NCI-H1436 (cell line): ENCODE results near the gene ZNF521.

ENCODE experiments used
- DNase-seq: peaks from one replicate; lab custom pipeline; 2025; lab: John Stamatoyannopoulos, UW

ZNF521 gene

GRCh38 chr18:25075783-25076182 is 276.2 kb downstream of the ZNF521 start:
- DNase-seq = no peak

GRCh38 chr18:25075331-25075730 is 276.6 kb downstream of the ZNF521 start:
- no peak for DNase-seq

DNA sequence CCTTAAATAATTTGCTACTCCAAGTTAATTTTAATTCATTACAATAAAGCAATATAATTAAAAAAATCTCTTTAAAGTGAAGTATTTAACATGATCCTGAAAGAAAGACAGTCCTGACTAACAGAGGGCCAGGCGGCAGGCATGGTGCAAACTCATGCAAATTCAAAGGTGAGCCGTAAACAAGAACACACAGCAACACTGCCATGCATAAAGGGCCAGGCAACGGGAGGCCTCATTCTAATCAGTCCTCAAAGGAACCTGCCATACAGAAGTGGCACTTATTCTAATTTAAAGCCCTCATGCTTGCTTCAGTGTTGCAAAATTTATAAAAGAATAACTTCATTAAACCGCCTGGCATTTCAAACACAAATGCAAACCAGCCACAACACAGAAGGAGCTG is 277.0 kb downstream of the ZNF521 start:
- DNase-seq = no peak

- no peak for DNase-seq
Measured at GRCh38 chr18:25072205-25072604, 279.8 kb downstream of the ZNF521 start.

DNA sequence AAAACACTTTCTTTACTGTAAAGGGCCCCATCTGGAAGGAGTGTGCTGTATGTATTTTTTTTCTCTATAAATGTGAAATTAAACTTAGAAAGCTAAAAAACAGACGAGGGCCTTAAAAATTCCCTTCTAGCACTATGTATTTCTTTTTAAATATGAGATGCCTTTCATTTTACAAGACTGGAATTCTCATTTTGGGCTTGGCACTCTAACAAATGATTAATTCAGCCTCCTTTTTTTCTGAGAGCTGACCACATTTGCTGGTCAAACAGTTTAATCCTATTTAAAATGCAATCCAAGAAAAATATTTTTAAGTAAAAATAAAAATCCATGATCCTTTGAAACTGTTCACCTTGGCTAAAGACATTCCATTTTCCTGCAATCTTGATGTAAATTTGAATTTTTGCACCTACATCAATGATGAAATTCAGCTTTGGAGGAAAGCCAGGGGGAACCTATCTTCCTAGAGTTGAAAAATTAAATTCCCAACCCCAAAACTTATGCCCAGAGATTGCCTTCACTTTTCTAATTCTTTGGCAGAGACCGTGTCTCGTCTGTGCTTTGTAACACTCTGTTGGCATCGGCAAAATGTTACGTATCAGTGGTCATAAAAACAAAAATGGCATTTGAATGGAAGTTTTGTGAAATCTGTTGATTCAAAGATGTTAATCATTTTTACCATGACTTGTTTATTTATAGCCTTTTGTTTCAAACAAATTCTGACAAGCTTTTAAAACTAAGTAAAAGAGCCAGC is 284.5 kb downstream of the ZNF521 start:
- no peak for DNase-seq

- no peak for DNase-seq
Measured at GRCh38 chr18:25066516-25066915, 285.4 kb downstream of the ZNF521 start.

- no peak for DNase-seq
Measured at GRCh38 chr18:25062720-25063119, 289.2 kb downstream of the ZNF521 start.

DNA sequence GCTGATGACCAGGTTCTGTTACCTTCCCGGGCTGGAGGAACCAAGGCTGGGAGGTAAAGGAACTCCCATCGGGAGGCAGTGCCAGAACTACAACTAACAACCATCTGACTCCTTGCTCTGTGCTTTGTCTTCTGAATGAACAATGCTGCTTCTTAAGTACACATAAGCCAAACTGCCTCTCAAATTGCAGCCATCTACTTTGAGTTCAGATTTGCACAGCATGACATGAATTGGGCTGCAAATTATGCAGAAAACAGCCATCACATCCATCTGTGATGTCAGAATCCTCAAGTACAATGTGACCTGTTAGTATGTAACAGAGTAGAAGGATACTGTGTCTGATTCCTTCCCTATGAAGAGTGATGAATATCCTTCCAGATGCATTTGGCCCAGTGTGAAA is 290.6 kb downstream of the ZNF521 start:
- DNase-seq = no peak

- no peak for DNase-seq
Measured at GRCh38 chr18:25058521-25058920, 293.4 kb downstream of the ZNF521 start.

DNA sequence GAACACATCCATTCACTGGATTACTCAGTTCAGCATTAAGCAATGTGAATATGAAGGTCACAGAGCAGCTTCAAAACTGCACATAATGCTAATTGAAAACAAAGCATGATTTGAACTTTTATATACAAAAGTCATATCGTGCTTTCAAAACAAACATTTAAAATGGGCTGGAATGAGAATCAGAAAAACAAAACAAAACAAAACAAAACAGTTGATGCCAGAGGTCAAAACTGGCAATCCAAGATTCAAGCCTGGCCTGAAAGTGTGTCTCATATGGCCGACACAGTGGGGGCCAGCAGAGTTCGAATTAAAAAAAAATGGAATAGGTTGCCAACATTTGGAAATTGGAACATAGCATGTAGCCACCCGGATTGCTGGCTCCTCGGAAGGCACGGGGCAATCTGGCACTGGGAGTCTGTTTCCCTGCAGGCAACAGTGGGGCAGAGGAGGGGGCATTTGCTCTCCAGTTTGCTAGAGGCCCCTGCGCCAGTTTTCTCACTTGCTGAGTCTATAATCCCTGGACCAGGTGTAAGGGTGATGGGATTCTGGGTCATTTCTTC is 294.4 kb downstream of the ZNF521 start:
- no peak for DNase-seq

GRCh38 chr18:25056429-25056828 is 295.5 kb downstream of the ZNF521 start:
- DNase-seq = no peak

- no peak for DNase-seq
Measured at GRCh38 chr18:25055076-25055475, 296.9 kb downstream of the ZNF521 start.

DNA sequence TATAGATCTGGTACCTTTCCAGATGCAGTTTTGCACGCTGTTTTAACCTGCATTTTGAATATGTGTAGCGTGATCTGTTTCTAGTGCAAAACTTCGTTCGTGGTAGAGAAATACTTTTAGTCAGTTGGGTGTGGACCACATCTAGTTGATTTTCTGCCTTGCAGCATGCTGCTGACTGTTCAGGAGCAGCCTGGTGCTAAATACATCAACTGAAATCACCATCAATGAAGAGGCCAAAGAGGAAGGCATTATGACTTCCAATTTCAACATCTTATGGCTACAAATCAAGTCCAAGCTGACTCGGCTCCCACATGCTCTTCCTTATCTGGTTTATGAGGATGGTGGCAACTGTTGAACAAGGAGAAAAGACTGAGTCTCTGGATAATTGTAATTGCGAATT is 298.5 kb downstream of the ZNF521 start:
- DNase-seq = no peak

DNA sequence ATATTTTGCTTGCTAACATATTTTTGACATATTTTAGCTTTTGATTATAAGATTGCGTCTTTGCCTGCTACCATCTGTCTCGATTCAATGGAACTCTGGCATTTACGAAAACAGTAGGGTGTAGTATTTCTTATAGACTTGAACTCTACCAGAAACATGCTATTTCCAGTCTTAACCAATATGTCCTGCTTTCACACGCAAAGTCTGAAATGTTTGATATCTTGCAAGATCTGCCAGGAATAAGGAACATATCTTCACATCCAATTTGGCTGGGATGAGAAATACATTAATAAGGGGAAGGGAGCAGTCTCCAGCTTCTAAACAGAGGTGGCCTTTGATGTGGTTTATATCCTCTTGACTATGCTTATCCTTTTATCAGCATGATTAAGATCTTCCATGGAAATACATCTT is 299.4 kb downstream of the ZNF521 start:
- DNase-seq = no peak

DNA sequence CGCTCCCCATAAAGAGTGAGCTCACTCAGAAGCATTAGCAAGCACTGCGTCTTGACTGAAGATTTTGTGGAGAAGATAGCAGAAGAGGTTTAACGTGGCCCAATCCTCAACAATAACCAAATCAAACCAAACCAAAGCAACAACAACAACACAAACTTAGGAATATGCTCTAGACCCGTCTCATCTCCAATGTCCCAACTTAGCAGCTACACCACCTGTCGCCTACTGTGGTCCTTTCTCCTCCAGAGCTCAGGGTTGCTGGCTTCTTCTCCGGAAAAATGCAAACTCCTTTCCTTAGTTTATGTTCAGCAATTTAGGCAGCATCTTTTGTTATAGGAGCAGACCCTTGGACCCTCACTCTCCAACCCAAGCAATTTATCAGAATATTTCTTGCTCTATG is 301.4 kb downstream of the ZNF521 start:
- DNase-seq = no peak

DNA sequence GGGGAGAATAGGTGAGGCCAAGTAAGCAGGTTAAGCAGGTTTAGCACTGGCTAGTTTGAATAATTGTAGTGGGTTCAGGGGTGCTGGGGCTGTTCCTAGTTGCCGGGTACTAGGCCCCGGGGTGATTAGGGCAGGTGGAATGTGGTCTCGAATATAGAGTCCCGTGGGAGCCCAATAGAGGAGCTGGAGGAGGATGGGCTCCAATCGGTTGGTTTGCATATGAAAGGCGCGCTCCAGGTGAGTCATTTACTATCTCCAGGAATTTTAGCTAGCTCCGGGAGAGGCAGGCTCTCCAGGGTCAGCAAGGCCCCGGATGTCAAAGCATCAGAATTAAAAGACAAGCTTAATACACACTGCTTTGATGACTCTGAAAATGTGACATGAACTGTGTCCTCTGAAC is 304.0 kb downstream of the ZNF521 start:
- DNase-seq = no peak

DNA sequence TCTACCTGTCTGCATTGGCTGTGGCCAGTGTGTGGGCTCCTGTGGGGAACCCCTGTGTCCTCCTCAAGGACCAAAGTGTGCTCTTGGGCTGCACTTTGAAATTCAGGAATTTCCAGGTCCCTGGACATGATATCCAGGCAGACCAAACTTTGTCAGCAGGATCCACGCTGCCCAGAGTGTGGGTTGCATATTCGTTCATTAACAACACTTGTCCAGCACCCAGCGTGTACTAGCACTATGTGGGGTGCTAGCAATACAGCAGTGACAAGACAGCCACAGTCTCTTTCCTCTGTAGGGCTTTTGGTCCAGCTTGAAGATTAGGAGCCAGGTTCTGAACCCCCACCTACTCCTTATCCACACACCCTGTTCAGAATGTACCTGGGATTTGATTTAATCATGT is 304.5 kb downstream of the ZNF521 start:
- DNase-seq = no peak

DNA sequence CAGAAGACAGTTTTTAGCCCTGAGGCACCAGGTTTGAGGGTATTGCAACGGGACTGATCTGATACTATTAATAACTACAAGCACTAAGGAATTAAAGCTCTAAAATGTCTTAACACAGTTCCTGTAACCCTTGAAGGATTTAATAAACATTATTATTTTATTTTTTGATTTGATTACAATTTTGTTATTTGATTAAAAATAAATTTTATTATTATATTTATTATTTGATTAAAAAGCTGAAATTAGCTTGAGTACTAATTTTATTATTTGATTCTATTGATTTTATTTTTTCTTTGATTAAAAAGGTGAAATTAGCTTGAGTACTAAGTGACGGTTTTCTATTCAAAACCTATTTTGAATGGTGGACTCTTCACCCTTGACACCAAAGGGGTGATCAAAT is 307.3 kb downstream of the ZNF521 start:
- DNase-seq = no peak

DNA sequence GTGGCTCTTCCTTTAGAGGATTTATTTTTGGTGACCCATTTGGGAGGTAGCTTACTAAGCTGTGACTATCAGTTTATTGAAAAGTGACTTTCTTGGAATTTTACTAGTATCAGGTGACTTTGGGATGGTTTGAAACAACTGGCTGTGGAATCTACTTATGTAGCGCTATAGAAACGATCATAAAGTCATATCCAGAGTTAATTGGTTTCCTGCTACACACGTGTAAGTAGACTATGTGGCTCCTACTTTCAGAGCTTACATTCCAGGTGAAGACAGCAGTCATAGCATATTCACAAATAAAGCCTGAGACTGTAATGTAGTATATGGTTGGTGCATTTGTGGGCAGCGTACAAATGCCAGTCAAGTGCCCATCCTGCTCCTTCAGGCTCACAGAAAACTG is 308.9 kb downstream of the ZNF521 start:
- no peak for DNase-seq

GRCh38 chr18:25042641-25043051 is 309.3 kb downstream of the ZNF521 start:
- no peak for DNase-seq

GRCh38 chr18:25039781-25040180 is 312.2 kb downstream of the ZNF521 start:
- no peak for DNase-seq

DNA sequence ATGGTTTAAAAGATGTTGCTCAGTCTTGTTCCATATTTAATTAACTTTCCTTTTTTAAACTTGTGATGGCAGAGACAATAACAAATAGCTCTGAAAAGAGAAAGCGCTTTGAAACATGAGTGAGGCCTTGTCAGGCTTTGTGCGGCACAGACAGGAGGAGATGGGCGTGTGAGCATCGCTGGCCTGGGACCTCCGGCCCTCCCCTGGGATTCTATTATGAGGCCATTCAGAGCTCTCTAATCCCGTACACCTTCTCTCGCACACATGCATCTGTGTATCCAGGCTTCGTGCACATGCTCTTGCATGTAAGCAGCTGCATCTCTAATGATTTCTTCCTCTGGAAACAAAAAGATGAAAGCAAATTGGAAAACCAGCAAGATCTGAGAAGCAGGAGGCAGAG is 313.7 kb downstream of the ZNF521 start:
- DNase-seq = peak; percentile 46

GRCh38 chr18:25033747-25034471 is 318.1 kb downstream of the ZNF521 start:
- DNase-seq = no peak
